PC-3 (cell line): ENCODE results near the gene ADGRD1. TPM values are rescaled to one million over a fixed set of nuclear protein-coding genes. Genes with fewer than 3 reads are reported as not detected.

ENCODE experiments used
- ATAC-seq: fragments of 200-7000 bp; cut with Tn5 transposase; 2 replicates; pipeline ENCODE4 v1.9.1; 2020; ENCODE audit warnings: mild to moderate bottlenecking, moderate library complexity
- BruUV-seq: library from RNA; stranded (reverse); fragments of 400-500 nt; replicated peaks from 2 replicates; lab custom pipeline; 2021; lab: Mats Ljungman, UMichigan
- CTCF ChIA-PET: fragments of 300-600 bp; sonication (Branson Sonifier 250); formaldehyde crosslinking; loops from one replicate; lab custom pipeline; 2022; ENCODE audit warnings: antibody characterized with exemption; lab: Charles Lee
- POLR2A ChIA-PET: fragments of 300-600 bp; sonication (Branson Sonifier 250); formaldehyde crosslinking; loops from one replicate; lab custom pipeline; 2022; ENCODE audit warnings: antibody characterized with exemption; ENCODE audit not compliant: unreplicated experiment; lab: Charles Lee
- DNase-seq: peaks from one replicate; pipeline ENCODE4 v3.0.0-alpha.2; 2015
- H2AFZ ChIP-seq: fragments of 300-600 bp; sonication (generic); 2 replicates; pipeline ENCODE4 v1.6.0; 2016; ENCODE audit warnings: antibody characterized with exemption, low read length
- H3F3A ChIP-seq: fragments of 300-600 bp; sonication (generic); one replicate; pipeline ENCODE4 v1.6.0; 2017; ENCODE audit warnings: antibody characterized with exemption, low read length, control low read depth, mild to moderate bottlenecking; ENCODE audit not compliant: unreplicated experiment
- H3K27ac ChIP-seq: fragments of 300-600 bp; sonication (generic); 2 replicates; pipeline ENCODE4 v1.5.1; 2016; ENCODE audit warnings: mild to moderate bottlenecking, low read length
- H3K27me3 ChIP-seq: fragments of 300-600 bp; sonication (generic); 2 replicates; pipeline ENCODE4 v1.6.1; 2016; ENCODE audit warnings: low read length, mixed read lengths
- H3K36me3 ChIP-seq: fragments of 300-600 bp; sonication (generic); 2 replicates; pipeline ENCODE4 v1.6.1; 2016; ENCODE audit warnings: low read depth, mixed run types, low read length, mixed read lengths
- H3K4me1 ChIP-seq: fragments of 300-600 bp; sonication (generic); 2 replicates; pipeline ENCODE4 v1.5.1; 2016; ENCODE audit warnings: low read length; ENCODE audit not compliant: insufficient read depth
- H3K4me2 ChIP-seq: fragments of 300-600 bp; sonication (generic); 2 replicates; pipeline ENCODE4 v1.6.0; 2016; ENCODE audit warnings: low read length
- H3K4me3 ChIP-seq: fragments of 300-600 bp; sonication (generic); 2 replicates; pipeline ENCODE4 v1.5.1; 2016; ENCODE audit warnings: mild to moderate bottlenecking, low read length, mixed read lengths
- H3K79me2 ChIP-seq: fragments of 300-600 bp; sonication (generic); 2 replicates; pipeline ENCODE4 v1.6.1; 2017; ENCODE audit warnings: low read length, mixed read lengths
- H3K9ac ChIP-seq: fragments of 300-600 bp; sonication (generic); 2 replicates; pipeline ENCODE4 v1.6.0; 2016; ENCODE audit warnings: mild to moderate bottlenecking, low read length
- H3K9me2 ChIP-seq: fragments of 300-600 bp; sonication (generic); replicated peaks from 2 replicates; pipeline ENCODE4 v1.6.1; 2016; ENCODE audit warnings: mixed run types, low read length, mixed read lengths
- H3K9me3 ChIP-seq: fragments of 300-600 bp; sonication (generic); 2 replicates; pipeline ENCODE4 v1.6.1; 2016; ENCODE audit warnings: low read length, mixed read lengths
- H4K20me1 ChIP-seq: fragments of 300-600 bp; sonication (generic); 2 replicates; pipeline ENCODE4 v1.6.1; 2016; ENCODE audit warnings: low read length, mixed read lengths
- EZH2 ChIP-seq: fragments of 300-600 bp; sonication (generic); IDR thresholded peaks from one replicate; pipeline ENCODE4 v1.6.1; 2017; ENCODE audit warnings: antibody characterized with exemption, mild to moderate bottlenecking, low read length; ENCODE audit not compliant: unreplicated experiment
- EZH2phosphoT487 ChIP-seq: fragments of 300-600 bp; sonication (generic); IDR thresholded peaks from 2 replicates; pipeline ENCODE4 v1.6.1; 2018; ENCODE audit warnings: mild to moderate bottlenecking, antibody characterized with exemption, low read length, borderline replicate concordance
- intact Hi-C: fragments of 100-400 bp; cut with micrococcal nuclease; formaldehyde crosslinking; loops from 2 replicates; pipeline ENCODE4 v1.9.0; 2023
- total RNA-seq: library from RNA; depleted of rRNA; stranded (reverse); fragments of >200 nt; gene quantifications from 2 replicates; pipeline ENCODE4 v1.2.3, GENCODE V29; 2014
- TF ChIP-seq, protein P1 (sequence below): fragments of 300-600 bp; sonication (generic); conservative IDR thresholded peaks from 2 replicates; pipeline ENCODE4 v1.5.1; 2017; ENCODE audit warnings: antibody characterized with exemption, low read depth, mild to moderate bottlenecking, low read length

The ADGRD1 gene
- total RNA-seq, 1 experiment from 2014 or later = 0.18 TPM

DNA sequence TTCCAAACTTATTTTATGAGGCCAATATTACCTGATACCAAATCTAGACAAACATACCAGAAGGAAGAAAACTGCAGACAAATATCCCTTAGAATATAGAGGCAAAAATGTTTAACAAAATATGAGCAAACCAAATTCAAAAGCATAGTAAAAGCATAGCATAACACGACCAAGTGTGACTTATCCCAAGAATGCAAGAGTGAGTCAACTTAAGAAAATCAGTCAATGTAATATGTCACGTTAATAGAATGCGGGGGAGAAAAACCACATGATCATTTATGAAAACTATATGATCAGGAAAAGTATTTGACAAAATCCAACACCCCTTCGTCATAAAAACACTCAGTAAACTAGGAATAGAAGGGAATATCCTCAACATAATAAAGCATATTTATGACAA is 217.3 kb downstream of the ADGRD1 start:
- Histone ChIP-seq H3K27me3 (no peaks in the 10 kb centered on the region), H3K9ac (no peak overlapping the region), H2AFZ (no peak overlapping the region), H3K36me3 (no peaks in the 10 kb centered on the region), H3K27ac (no peak overlapping the region), H3F3A (no peaks in the 10 kb centered on the region), H4K20me1 (no peaks in the 10 kb centered on the region), H3K79me2 (no peaks in the 10 kb centered on the region), H3K9me2 (no peaks in the 10 kb centered on the region), H3K9me3 (no peaks in the 10 kb centered on the region), H3K4me1 (no peaks in the 10 kb centered on the region), H3K4me3 (no peak overlapping the region), H3K4me2 (no peak overlapping the region)
- ATAC-seq (no peak), DNase-seq (peak; percentile 61)
- POLR2A ChIA-PET = no interaction called here
- no TSS peak for BruUV-seq
- intact Hi-C loops = no loop called here
- CTCF ChIA-PET = interaction anchor here (0.6 kb wide), 1 partner anchor 430 kb away, joined by 3 read pairs; no protein-coding TSS in a partner anchor
- no peak for TF ChIP-seq EZH2
- TF ChIP-seq, protein P1, sequence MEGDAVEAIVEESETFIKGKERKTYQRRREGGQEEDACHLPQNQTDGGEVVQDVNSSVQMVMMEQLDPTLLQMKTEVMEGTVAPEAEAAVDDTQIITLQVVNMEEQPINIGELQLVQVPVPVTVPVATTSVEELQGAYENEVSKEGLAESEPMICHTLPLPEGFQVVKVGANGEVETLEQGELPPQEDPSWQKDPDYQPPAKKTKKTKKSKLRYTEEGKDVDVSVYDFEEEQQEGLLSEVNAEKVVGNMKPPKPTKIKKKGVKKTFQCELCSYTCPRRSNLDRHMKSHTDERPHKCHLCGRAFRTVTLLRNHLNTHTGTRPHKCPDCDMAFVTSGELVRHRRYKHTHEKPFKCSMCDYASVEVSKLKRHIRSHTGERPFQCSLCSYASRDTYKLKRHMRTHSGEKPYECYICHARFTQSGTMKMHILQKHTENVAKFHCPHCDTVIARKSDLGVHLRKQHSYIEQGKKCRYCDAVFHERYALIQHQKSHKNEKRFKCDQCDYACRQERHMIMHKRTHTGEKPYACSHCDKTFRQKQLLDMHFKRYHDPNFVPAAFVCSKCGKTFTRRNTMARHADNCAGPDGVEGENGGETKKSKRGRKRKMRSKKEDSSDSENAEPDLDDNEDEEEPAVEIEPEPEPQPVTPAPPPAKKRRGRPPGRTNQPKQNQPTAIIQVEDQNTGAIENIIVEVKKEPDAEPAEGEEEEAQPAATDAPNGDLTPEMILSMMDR = no peak
- TF ChIP-seq EZH2phosphoT487 = no peak

DNA sequence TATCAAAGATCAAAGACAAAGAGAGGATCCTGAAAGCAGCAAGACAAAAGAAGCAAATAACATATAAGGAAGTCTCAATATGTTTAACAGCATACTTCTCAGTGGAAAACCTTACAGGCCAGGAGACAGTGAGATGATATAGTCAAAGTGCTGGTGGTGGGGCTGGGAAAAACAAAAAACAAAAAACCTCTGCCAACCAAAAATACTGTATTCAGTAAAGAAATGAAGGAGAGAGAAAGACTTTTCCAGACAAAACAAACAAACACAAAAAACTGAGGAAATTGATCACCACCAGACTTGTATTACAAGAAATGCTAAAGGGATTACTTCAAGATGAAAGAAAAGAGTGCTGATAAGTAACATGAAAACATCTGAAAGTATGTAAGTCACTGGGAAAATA is 221.2 kb downstream of the ADGRD1 start:
- no peak overlapping the region for H3K4me3 ChIP-seq
- no peak overlapping the region for H3K9ac ChIP-seq
- H3K4me1 ChIP-seq = no peaks in the 10 kb centered on the region
- no peaks in the 10 kb centered on the region for H3F3A ChIP-seq
- no peak overlapping the region for H3K27ac ChIP-seq
- CTCF ChIA-PET = no interaction called here
- TF ChIP-seq EZH2 = no peak
- TF ChIP-seq, protein P1 = no peak
- no peak for TF ChIP-seq EZH2phosphoT487
- intact Hi-C loops = no loop called here
- ATAC-seq (no peak), DNase-seq (no peak)
- no peaks in the 10 kb centered on the region for H3K79me2 ChIP-seq
- no peak overlapping the region for H2AFZ ChIP-seq
- no peaks in the 10 kb centered on the region for H3K27me3 ChIP-seq
- H4K20me1 ChIP-seq = no peaks in the 10 kb centered on the region
- no peaks in the 10 kb centered on the region for H3K9me3 ChIP-seq
- no TSS peak for BruUV-seq
- no peaks in the 10 kb centered on the region for H3K9me2 ChIP-seq
- POLR2A ChIA-PET = no interaction called here
- H3K36me3 ChIP-seq = no peaks in the 10 kb centered on the region
- H3K4me2 ChIP-seq = no peak overlapping the region

DNA sequence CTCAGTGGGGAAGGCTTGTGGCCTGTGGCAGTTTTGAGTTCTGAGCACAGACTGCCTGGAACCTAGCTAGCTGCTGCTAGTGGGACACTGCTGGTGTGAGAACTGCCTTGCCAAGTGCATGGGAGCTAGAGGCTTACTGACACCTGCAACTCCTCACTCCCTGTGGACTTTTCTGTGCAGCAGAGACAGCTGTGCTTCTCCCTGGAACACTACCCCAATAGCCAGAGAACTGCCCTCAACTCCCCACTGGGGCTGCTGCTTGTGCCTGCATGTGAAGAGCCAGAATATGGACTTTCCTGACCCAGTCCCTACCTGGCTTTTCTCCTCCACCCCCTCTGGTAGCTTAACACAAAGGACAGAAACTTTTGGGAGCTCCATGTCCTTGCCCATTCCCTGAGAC is 222.6 kb downstream of the ADGRD1 start:
- Histone ChIP-seq H3K36me3 (no peaks in the 10 kb centered on the region), H3K4me3 (no peak overlapping the region), H4K20me1 (no peaks in the 10 kb centered on the region), H2AFZ (no peak overlapping the region), H3K27me3 (peaks cover 3% of the 10 kb centered on the region; the same call in 1 of the 2 replicates), H3K9ac (no peak overlapping the region), H3F3A (no peaks in the 10 kb centered on the region), H3K27ac (no peak overlapping the region), H3K9me2 (no peaks in the 10 kb centered on the region), H3K4me1 (no peaks in the 10 kb centered on the region), H3K79me2 (no peaks in the 10 kb centered on the region), H3K4me2 (no peak overlapping the region), H3K9me3 (no peaks in the 10 kb centered on the region)
- intact Hi-C loops = no loop called here
- no TSS peak for BruUV-seq
- CTCF ChIA-PET = no interaction called here
- TF ChIP-seq, protein P1 = no peak
- TF ChIP-seq EZH2 (no peak), EZH2phosphoT487 (no peak)
- DNase-seq = no peak
- POLR2A ChIA-PET = no interaction called here
- no peak for ATAC-seq
